Natural killer cell (primary cell): Measurements from ENCODE around the gene FADS2. TPM values are rescaled to one million over a fixed set of nuclear protein-coding genes. Genes with fewer than 3 reads are reported as not detected.

Experiments used
- ATAC-seq, 3 donors: fragments of 150-1000 bp in 2 of 3; fragments of 200-7000 bp in 1 of 3; cut with Tn5 transposase; 1 replicate in 1 of 3; 2 replicates in 2 of 3; pipeline ENCODE4 v1.10.0; 2021; ENCODE audit warnings: mild to moderate bottlenecking in 2 of 3, moderate library complexity in 2 of 3
- DNase-seq, 2 donors: peaks; one replicate each; pipeline versions ENCODE4 v3.0.0 to v3.0.0-alpha.2; 2013 to 2021; ENCODE audit warnings: mixed read lengths in 1 of 2
- H3K27ac ChIP-seq: one replicate; pipeline ENCODE4 v1.5.1; 2013; ENCODE audit warnings: mild to moderate bottlenecking, low read length
- H3K27me3 ChIP-seq: one replicate; pipeline ENCODE4 v1.6.1; 2013; ENCODE audit warnings: low read length; ENCODE audit not compliant: control insufficient read depth, insufficient read depth
- H3K36me3 ChIP-seq: one replicate; pipeline ENCODE4 v1.6.1; 2013; ENCODE audit warnings: low read length; ENCODE audit not compliant: control insufficient read depth, insufficient read depth
- H3K4me1 ChIP-seq: one replicate; pipeline ENCODE4 v1.6.1; 2013; ENCODE audit warnings: low read length; ENCODE audit not compliant: control insufficient read depth, insufficient read depth
- H3K4me3 ChIP-seq: one replicate; pipeline ENCODE4 v1.5.1; 2013; ENCODE audit warnings: low read length
- H3K9me3 ChIP-seq: one replicate; pipeline ENCODE4 v1.6.1; 2013; ENCODE audit warnings: low read length; ENCODE audit not compliant: control insufficient read depth, insufficient read depth
- H3K27ac Mint-ChIP-seq, 2 donors: one replicate each; pipeline ENCODE4 v1.8.0; 2022; ENCODE audit warnings: mild to moderate bottlenecking in 2 of 2, mixed read lengths in 2 of 2, moderate library complexity in 1 of 2
- H3K27me3 Mint-ChIP-seq, 2 donors: one replicate each; pipeline ENCODE4 v1.8.0; 2022; ENCODE audit warnings: low read depth in 2 of 2, mixed read lengths in 2 of 2
- H3K36me3 Mint-ChIP-seq: one replicate; pipeline ENCODE4 v1.8.0; 2022; ENCODE audit warnings: mixed read lengths
- H3K4me1 Mint-ChIP-seq, 2 donors: one replicate each; pipeline ENCODE4 v1.8.0; 2022; ENCODE audit warnings: mixed read lengths in 2 of 2
- H3K4me3 Mint-ChIP-seq: one replicate; pipeline ENCODE4 v1.8.0; 2022; ENCODE audit warnings: mild to moderate bottlenecking, moderate library complexity, mixed read lengths
- H3K9me3 Mint-ChIP-seq, 2 donors: one replicate each; pipeline ENCODE4 v1.8.0; 2022; ENCODE audit warnings: mixed read lengths in 2 of 2
- WGBS: methylation state at CpG from one replicate; pipeline ENCODE4 v1.1.7; 2013; ENCODE audit warnings: missing lambda C conversion rate; ENCODE audit not compliant: insufficient coverage; 5-methylcytosine and 5-hydroxymethylcytosine counted together
- intact Hi-C: fragments of 100-400 bp; cut with micrococcal nuclease; formaldehyde crosslinking; loops from one replicate; pipeline ENCODE4 v1.14.2; 2022
- total RNA-seq, 4 donors: library from RNA; stranded (reverse); fragments of 120-200 nt in 1 of 4; gene quantifications; one replicate each; pipeline versions ENCODE4 v1.2.3 to v1.2.4, GENCODE V29; 2013 to 2022
- TF ChIP-seq, protein P1 (sequence below): fragments of 200-600 bp; IDR thresholded peaks from one replicate; pipeline ENCODE4 v1.8.0; 2022; ENCODE audit warnings: antibody characterized with exemption

FADS2 gene
- total RNA-seq, 3 donors from 2014 or later (not counting 1 experiment from before 2014, with no cell fraction given), result 30.4 to 52.7 (median 34.4) TPM

DNA sequence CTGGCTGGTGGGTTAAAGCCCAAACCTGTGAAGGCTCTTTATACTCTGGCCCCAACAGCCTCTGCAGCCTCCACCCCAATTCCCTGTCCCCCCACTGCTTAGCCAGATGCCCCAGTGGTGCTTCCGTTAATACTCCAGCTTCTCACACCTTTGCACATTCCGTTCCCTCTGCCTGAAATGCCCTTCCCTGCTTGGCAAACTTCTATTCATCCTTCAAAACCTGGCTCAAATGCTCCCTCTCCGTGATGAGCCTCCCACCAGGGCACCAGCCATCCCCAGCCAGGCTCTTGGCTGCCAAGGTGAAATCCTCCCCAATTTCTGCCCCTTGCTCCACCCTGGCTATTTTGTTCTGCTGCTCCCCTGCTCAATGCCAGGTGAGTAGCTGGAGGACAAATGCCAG, 75.7 kb downstream of the FADS2 start:
- Histone ChIP-seq H3K4me3 (no peak overlapping the region), H3K9me3 (no peaks in the 10 kb centered on the region), H3K27me3 (no peaks in the 10 kb centered on the region), H3K4me1 (peaks cover 10% of the 10 kb centered on the region), H3K27ac (no peak overlapping the region), H3K36me3 (no peaks in the 10 kb centered on the region)
- Mint-ChIP-seq H3K4me1 (peaks cover 0 to 7% of the 10 kb centered on the region in 2 donors), H3K27ac (no peak overlapping the region), H3K4me3 (no peak overlapping the region), H3K36me3 (no peaks in the 10 kb centered on the region), H3K9me3 (no peaks in the 10 kb centered on the region), H3K27me3 (peaks cover 0 to 3% of the 10 kb centered on the region in 2 donors)
- TF ChIP-seq, protein P1, sequence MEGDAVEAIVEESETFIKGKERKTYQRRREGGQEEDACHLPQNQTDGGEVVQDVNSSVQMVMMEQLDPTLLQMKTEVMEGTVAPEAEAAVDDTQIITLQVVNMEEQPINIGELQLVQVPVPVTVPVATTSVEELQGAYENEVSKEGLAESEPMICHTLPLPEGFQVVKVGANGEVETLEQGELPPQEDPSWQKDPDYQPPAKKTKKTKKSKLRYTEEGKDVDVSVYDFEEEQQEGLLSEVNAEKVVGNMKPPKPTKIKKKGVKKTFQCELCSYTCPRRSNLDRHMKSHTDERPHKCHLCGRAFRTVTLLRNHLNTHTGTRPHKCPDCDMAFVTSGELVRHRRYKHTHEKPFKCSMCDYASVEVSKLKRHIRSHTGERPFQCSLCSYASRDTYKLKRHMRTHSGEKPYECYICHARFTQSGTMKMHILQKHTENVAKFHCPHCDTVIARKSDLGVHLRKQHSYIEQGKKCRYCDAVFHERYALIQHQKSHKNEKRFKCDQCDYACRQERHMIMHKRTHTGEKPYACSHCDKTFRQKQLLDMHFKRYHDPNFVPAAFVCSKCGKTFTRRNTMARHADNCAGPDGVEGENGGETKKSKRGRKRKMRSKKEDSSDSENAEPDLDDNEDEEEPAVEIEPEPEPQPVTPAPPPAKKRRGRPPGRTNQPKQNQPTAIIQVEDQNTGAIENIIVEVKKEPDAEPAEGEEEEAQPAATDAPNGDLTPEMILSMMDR, result no peak
- 86% methylated on average over 3 of the region's 3 CpGs for WGBS
- DNase-seq, result no peak
- no peak for ATAC-seq
- intact Hi-C loops, result no loop called here

DNA sequence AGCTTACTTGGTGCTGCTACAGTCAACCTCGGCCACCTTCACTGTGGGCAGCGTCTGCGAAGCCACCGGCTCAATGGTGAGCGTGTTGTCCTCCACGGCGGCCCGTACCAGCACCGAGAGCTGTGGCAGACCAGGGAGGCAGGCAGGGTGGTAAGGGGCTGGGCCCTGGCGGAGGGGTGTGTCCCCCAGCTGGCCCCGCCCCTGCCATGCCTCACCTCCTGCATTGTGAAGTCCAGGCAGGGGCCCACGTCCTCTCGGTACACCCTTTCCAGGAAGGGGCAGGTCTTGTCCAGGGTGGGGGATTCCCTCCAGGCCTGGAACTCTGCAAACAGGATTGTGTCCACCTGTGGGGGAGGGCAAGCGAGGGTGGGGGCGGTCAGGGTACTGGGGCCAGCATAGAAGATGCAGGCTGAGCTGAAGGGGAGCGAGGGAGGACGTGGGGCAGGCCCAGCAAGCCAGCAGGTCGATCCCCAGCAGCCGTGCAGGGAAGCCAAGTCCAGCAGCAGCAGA, 76.5 kb downstream of the FADS2 start:
- no peak overlapping the region for H3K4me3 Mint-ChIP-seq

DNA sequence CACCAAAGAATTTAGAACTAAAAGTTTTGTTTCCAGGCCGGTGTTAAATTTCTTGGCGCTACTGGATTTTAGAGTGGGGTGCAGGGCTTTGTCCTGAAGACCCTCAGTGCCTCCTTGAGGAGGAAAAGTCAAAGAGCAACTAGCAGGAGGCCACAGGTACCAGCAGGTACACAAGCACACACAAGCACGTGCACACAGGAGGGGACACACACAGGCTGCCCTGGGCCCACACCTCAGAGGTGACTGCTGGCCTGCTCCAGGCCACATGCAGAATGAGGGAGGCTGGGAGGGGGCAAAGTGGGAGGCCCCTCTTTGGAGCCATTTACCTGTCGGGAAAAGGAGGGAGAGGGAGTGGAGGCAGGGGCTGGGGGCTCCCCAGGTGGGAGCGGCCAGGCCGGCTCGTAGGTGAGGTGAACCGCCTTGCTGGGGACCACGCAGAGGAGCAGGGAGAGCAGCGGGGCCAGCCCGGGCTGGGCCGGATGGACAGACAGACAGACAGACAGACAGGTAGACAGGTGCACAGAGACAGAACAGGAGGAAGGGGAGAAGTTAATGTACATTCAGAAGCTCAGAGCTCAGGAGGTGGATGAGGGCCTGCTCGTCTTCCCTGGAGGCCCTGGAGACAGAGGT, 77.1 kb downstream of the FADS2 start:
- H3K4me1 ChIP-seq, result no peaks in the 10 kb centered on the region
- H3K4me1 Mint-ChIP-seq, result no peaks in the 10 kb centered on the region
- DNase-seq (no peak), ATAC-seq (no peak)
- H3K4me3 ChIP-seq, result no peak overlapping the region
- no peaks in the 10 kb centered on the region for H3K36me3 ChIP-seq
- intact Hi-C loops, result no loop called here
- no peaks in the 10 kb centered on the region for H3K9me3 ChIP-seq
- no peak overlapping the region for H3K27ac Mint-ChIP-seq
- TF ChIP-seq, protein P1, result no peak
- peaks cover 0 to 3% of the 10 kb centered on the region in 2 donors for H3K27me3 Mint-ChIP-seq
- H3K36me3 Mint-ChIP-seq, result no peaks in the 10 kb centered on the region
- no peak overlapping the region for H3K4me3 Mint-ChIP-seq
- no peak overlapping the region for H3K27ac ChIP-seq
- WGBS, result 96% methylated on average over 13 of the region's 13 CpGs
- H3K27me3 ChIP-seq, result no peaks in the 10 kb centered on the region
- H3K9me3 Mint-ChIP-seq, result no peaks in the 10 kb centered on the region

More for the DNA sequence above, 76.5 kb downstream of the FADS2 start:
- WGBS, result 45% methylated on average over 19 of the region's 19 CpGs
- Mint-ChIP-seq H3K27ac (no peak overlapping the region), H3K27me3 (peaks cover 0 to 3% of the 10 kb centered on the region in 2 donors), H3K36me3 (no peaks in the 10 kb centered on the region), H3K4me1 (no peaks in the 10 kb centered on the region), H3K9me3 (no peaks in the 10 kb centered on the region)
- H3K27ac ChIP-seq, result no peak overlapping the region
- H3K36me3 ChIP-seq, result no peaks in the 10 kb centered on the region
- no peaks in the 10 kb centered on the region for H3K27me3 ChIP-seq
- intact Hi-C loops, result no loop called here
- ATAC-seq (peak in 2 of 3 donors; percentile 60 to 74), DNase-seq (no peak)
- peaks cover 3% of the 10 kb centered on the region for H3K4me1 ChIP-seq
- no peaks in the 10 kb centered on the region for H3K9me3 ChIP-seq
- TF ChIP-seq, protein P1, result no peak
- no peak overlapping the region for H3K4me3 ChIP-seq
